ENCODE results near the gene FFAR3.

FFAR3 gene

DNA sequence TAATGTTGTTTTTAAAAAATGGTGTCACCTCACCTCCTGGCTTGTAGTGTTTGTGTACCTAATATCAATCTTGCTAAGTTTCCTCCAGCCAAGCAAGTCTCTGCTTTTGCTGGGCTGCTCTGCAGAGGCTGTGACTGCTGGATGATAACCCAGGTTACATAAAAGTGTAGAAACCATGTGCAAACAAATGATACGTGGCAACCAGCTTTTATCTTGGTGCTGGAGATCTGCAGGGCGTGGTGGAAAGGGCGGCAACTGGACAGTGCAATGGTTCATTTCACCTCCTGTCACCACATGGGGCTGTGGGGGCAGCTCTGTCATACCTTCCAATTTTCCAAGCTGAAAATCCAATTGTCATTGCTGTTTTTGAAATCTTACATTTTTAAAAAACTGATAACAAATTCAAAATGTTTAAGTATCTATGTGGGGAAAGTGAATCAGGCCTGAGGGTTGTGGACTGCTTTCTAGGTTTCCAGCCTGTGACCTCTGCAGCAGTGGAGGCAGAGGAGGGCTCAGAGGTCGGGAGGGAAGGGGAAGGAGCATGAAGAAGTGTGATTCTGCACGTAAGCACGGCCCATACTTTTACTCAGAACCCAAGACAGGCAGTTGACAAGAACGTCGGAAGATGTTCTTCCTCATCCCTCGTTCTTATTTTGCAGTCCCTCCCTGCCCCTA is 22.3 kb downstream of the FFAR3 start:
- no peaks in the 10 kb centered on the region for H3K36me3 Mint-ChIP-seq (ENCODE audit: low read depth)
- H3K27ac Mint-ChIP-seq: no peak overlapping the region
- H3K27me3 Mint-ChIP-seq: peaks cover 59% of the 10 kb centered on the region
- no peak overlapping the region for H3K4me3 Mint-ChIP-seq
- intact Hi-C loops (cut with micrococcal nuclease): no loop called here
- H3K9me3 Mint-ChIP-seq: no peaks in the 10 kb centered on the region
- H3K4me1 Mint-ChIP-seq (ENCODE audit: low read depth): peaks cover 29% of the 10 kb centered on the region

DNA sequence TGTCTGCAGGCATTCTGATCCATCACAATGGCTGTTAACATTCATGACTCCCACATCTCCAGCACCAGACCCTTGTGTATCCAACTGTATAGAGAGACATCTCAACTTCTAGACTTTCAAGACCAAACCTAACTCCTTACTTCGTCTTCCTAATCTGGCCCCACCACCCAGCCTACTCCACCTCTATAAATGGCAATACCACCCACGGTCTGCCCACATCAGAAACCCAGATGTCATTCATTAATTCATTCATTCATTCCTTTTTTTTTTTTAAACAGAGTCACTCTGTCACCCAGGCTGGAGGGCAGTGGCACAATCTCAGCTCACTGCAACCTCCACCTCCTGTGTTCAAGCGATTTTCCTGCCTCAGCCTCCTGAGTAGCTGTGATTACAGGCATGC is 23.1 kb downstream of the FFAR3 start:
- peaks cover 22% of the 10 kb centered on the region for H3K4me1 Mint-ChIP-seq (ENCODE audit: low read depth)
- H3K36me3 Mint-ChIP-seq (ENCODE audit: low read depth): peaks cover 2% of the 10 kb centered on the region

DNA sequence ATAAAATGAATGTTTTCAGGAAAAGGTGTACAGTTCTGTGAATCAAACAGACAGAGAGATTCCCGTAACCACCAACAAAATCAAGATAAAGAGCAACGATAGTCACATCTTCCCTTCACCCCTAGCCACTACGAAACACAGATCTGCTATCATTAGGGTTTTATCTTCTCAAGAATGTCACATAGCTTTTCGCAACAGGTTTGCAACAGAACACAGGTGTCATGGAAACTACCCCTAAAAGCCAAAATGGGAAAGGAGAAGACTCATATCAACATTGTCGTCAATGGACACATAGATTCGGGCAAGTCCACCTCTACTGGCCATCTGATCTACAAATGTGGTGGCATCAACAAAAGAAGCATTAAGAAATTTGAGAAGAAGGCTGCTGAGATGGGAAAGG is 23.7 kb downstream of the FFAR3 start:
- no peak overlapping the region for H3K4me3 Mint-ChIP-seq
- H3K36me3 Mint-ChIP-seq (ENCODE audit: low read depth): peaks cover 6% of the 10 kb centered on the region
- H3K9me3 Mint-ChIP-seq: peaks cover 9% of the 10 kb centered on the region
- H3K27ac Mint-ChIP-seq: no peak overlapping the region
- peaks cover 50% of the 10 kb centered on the region for H3K27me3 Mint-ChIP-seq
- intact Hi-C loops (cut with micrococcal nuclease): no loop called here
- peaks cover 21% of the 10 kb centered on the region for H3K4me1 Mint-ChIP-seq (ENCODE audit: low read depth)

More for the DNA sequence above, 23.1 kb downstream of the FFAR3 start:
- H3K27ac Mint-ChIP-seq: no peak overlapping the region
- H3K27me3 Mint-ChIP-seq: peaks cover 54% of the 10 kb centered on the region
- peaks cover 3% of the 10 kb centered on the region for H3K9me3 Mint-ChIP-seq
- intact Hi-C loops (cut with micrococcal nuclease): no loop called here
- H3K4me3 Mint-ChIP-seq: no peak overlapping the region

DNA sequence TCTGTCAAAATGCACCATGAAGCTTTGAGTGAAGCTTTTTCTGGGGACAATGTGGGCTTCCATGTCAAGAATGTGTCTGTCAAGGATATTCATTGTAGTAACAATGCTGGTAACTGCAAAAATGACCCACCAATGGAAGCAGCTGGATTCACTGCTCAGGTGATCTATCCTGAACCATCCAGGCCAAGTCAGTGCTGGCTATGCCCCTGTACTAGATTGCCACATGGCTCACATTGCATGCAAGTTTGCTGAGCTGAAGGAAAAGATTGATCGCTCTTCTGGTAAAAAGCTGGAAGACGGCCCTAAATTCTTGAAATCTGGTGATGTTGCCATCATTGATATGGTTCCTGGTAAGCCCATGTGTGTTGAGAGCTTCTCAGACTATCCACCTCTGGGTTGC is 25.3 kb downstream of the FFAR3 start:
- intact Hi-C loops (cut with micrococcal nuclease): no loop called here
- Mint-ChIP-seq H3K9me3 (peaks cover 9% of the 10 kb centered on the region), H3K27me3 (peaks cover 38% of the 10 kb centered on the region), H3K4me3 (no peak overlapping the region), H3K36me3 (ENCODE audit: low read depth) (peaks cover 6% of the 10 kb centered on the region), H3K27ac (no peak overlapping the region), H3K4me1 (ENCODE audit: low read depth) (peaks cover 11% of the 10 kb centered on the region)

DNA sequence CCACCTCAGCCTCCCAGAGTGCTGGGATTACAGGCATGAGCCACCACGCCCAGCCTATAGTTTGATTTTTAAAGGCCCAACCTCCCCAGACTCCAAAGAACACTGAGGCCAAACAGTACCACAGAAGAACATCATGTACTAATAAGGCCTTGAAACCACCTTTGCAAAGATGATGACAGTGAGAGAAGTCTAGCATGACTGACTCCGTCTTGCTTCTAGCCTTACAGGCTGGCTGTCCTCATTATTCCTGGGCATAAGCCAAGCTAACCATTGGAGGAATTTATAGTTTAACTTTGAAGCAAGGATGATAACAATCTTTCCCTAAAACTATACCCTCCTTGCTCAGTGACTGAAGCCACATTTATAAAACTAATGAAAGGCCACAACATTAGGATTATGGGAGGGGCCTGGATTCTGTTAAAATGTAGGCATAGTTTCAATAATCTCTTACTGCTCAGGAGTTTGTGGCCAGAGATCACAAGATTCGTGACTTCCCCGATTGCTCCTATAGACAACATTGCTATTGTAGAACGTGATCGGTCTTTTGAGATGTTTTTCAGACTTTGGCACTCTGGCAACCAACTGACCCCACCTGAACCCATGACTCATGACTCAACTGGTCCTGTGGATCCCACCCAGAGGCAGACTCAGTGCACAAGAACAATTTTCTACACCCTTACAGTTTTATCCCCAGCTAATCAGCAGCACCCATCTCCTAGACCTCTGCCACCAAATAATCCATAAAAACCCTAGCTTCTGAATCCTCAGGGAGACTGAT is 30.2 kb downstream of the FFAR3 start:
- no peak overlapping the region for H3K4me3 Mint-ChIP-seq
- H3K27me3 Mint-ChIP-seq: peaks cover 13% of the 10 kb centered on the region
- H3K4me1 Mint-ChIP-seq (ENCODE audit: low read depth): peaks cover 10% of the 10 kb centered on the region
- intact Hi-C loops (cut with micrococcal nuclease): no loop called here
- no peak overlapping the region for H3K27ac Mint-ChIP-seq
- peaks cover 6% of the 10 kb centered on the region for H3K36me3 Mint-ChIP-seq (ENCODE audit: low read depth)
- H3K9me3 Mint-ChIP-seq: peaks cover 9% of the 10 kb centered on the region

DNA sequence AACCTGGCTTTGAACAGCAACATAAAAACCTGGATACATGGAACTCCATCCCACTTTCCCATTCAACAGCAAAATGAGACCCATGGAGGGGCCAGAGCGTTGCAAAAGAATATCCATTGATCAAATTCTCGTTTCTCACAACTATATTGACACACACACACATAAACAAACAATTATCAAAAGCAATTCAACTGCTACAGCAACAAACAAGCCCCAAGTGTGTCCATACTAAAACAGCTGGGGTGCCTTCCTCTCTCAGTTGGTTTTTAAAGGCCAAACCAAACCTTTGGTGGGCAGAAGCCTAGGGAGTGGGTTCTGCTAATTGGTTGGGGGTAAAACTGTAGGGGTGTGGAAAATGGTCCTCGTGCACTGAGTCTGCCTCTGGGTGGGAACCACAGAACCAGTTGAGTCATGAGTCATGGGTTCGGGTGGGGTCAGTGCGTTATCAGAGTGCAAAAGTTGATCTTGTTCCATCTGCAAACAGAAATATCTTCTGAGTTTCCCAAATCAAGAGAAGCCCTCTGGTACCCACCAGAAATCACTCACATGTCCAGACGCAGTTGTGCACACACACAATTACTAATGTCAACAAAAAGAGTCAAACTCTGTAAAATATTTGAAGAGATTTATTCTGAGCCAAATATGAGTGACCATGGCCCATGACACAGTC is 31.1 kb downstream of the FFAR3 start:
- Mint-ChIP-seq H3K27ac (no peak overlapping the region), H3K27me3 (peaks cover 10% of the 10 kb centered on the region), H3K4me3 (no peak overlapping the region), H3K36me3 (ENCODE audit: low read depth) (peaks cover 6% of the 10 kb centered on the region), H3K4me1 (ENCODE audit: low read depth) (peaks cover 10% of the 10 kb centered on the region), H3K9me3 (peaks cover 9% of the 10 kb centered on the region)
- intact Hi-C loops (cut with micrococcal nuclease): no loop called here

DNA sequence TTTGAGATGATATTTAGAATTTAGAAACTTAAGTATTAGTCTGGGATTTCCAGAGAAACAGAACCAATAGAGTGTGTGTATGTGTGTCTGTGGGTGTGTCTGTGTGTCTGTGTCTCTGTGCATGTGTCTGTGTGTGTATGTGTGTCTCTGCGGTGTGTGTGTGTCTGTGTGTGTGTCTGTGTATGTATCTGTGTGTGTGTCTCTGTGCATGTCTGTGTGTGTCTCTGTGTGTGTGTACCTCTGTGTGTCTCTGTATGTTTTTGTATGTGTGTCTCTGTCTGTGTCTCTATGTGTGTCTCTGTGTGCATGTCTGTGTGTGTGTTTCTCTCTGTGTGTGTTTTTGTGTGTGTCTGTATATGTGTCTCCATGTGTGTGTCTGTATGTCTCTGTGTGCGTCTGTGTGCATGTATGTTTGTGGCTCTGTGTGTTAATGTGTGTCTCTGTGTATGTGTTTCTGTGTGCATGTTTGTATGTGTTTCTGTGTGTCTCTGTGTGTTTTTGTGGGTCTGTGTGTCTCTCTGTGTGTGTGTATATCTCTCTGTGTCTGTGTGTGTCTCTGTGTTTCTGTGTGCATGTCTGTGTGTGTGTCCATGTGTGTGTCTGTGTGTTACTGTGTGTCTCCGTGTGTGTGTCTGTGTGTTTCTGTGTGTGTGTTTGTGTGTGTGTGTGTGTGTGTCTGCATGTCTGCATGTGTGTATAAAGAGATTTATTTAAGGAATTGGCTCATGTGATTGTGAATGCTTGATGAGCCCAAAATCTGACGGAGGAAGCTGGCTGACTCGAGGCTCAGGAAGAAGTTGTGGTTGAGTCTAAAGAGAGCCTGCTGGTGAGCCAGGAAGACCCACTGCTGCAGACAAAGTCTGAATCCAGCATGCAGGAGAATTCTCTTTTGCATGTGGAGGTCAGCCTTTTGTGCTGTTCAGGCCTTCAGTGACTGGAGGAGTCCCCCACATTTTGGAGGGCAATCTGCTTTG is 34.8 kb downstream of the FFAR3 start:
- intact Hi-C loops (cut with micrococcal nuclease): no loop called here
- Mint-ChIP-seq H3K27me3 (peaks cover 6% of the 10 kb centered on the region), H3K4me3 (no peak overlapping the region), H3K9me3 (no peaks in the 10 kb centered on the region), H3K4me1 (ENCODE audit: low read depth) (peaks cover 22% of the 10 kb centered on the region), H3K36me3 (ENCODE audit: low read depth) (no peaks in the 10 kb centered on the region), H3K27ac (no peak overlapping the region)

DNA sequence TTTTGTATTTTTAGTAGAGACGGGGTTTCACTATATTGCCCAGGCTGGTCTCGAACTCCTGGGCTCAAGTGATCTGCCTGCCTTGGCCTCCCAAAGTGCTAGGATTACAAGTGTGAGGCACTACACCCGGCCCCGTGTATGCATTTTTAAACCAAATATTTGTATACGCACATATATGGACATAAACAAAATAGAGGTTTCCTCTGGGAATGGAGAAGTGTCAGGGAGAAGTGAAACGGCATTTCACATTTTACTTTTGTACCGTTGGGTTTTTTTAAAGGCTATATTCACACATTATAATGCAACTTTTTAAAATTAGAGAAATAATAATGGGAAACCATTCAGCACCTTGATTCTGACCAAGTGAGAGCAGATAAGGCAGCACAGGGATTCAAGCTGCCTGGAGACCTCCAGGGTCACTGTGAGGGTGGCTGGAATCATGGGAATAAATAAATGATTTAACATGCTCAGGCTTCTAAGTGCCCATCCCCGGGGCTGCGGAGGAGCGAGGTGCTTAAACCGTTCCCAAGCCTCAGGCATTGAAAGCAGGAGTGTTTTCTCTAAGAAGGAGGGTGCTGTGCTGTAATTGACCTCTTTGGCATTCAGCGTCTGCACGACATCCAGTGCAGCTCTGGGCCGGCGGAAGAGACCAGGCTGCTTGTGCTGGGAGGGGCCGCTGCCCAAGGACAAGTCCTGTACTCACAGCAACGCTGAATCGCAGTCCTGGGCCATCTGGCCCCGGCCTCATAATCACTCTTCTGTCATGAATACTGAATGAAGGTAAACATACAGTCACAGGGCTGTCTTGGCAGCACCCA is 37.3 kb downstream of the FFAR3 start:
- no peaks in the 10 kb centered on the region for H3K9me3 Mint-ChIP-seq
- no peak overlapping the region for H3K4me3 Mint-ChIP-seq
- intact Hi-C loops (cut with micrococcal nuclease): no loop called here
- no peaks in the 10 kb centered on the region for H3K36me3 Mint-ChIP-seq (ENCODE audit: low read depth)
- H3K27ac Mint-ChIP-seq: no peak overlapping the region
- H3K4me1 Mint-ChIP-seq (ENCODE audit: low read depth): peaks cover 17% of the 10 kb centered on the region
- peaks cover 22% of the 10 kb centered on the region for H3K27me3 Mint-ChIP-seq

DNA sequence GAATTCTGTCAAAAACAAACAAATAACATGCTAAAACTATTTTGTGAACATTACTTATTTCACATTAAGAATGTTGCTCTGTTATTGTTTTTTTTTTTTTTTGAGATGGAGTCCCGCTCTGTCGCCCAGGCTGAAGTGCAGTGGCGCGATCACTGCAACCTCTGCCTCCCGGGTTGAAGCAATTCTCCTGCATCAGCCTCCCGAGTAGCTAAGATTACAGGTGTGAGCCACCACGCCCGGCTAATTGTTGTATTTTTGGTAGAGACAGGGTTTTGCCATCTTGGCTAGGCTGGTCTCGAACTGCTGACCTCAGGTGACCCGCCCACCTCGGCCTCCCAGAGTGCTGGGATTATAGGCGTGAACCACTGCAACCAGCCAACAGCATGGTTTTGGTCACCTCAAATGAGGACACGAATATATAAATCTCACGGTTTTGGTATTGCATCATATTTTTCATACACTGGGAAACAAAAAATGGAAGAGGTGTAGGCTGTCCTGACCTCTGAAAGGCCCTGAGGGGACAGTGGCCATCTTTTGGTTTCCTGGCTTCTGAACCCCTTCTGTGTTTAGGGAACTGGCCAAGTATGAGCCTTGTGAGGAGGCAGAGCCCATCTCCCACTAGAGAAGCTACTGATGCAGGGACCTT is 38.1 kb downstream of the FFAR3 start:
- H3K9me3 Mint-ChIP-seq: no peaks in the 10 kb centered on the region
- peaks cover 24% of the 10 kb centered on the region for H3K4me1 Mint-ChIP-seq (ENCODE audit: low read depth)
- no peaks in the 10 kb centered on the region for H3K36me3 Mint-ChIP-seq (ENCODE audit: low read depth)
- no peak overlapping the region for H3K4me3 Mint-ChIP-seq
- H3K27me3 Mint-ChIP-seq: peaks cover 16% of the 10 kb centered on the region
- intact Hi-C loops (cut with micrococcal nuclease): no loop called here
- no peak overlapping the region for H3K27ac Mint-ChIP-seq

DNA sequence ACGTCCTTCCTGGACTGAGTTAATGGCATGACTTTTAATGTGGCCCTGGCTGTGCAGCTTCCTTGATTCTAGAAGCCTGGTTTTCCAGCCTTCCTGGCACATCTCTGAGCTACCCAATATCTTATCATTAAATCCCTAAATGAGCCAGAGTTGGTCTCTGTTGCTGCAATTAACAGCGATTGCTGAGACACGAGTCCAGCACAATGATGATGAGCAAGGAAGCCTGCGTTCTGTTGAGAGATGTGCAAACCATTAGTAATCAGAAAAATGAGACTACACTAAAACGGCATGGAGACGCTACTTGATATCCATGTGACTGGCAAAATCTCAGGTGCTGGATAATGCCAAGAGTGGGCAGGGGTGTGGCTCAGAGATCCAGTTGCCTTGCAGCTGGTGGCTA is 38.8 kb downstream of the FFAR3 start:
- peaks cover 29% of the 10 kb centered on the region for H3K4me1 Mint-ChIP-seq (ENCODE audit: low read depth)
- no peaks in the 10 kb centered on the region for H3K9me3 Mint-ChIP-seq
- H3K36me3 Mint-ChIP-seq (ENCODE audit: low read depth): no peaks in the 10 kb centered on the region
- no peak overlapping the region for H3K4me3 Mint-ChIP-seq
- intact Hi-C loops (cut with micrococcal nuclease): no loop called here
- H3K27me3 Mint-ChIP-seq: peaks cover 16% of the 10 kb centered on the region
- H3K27ac Mint-ChIP-seq: no peak overlapping the region

DNA sequence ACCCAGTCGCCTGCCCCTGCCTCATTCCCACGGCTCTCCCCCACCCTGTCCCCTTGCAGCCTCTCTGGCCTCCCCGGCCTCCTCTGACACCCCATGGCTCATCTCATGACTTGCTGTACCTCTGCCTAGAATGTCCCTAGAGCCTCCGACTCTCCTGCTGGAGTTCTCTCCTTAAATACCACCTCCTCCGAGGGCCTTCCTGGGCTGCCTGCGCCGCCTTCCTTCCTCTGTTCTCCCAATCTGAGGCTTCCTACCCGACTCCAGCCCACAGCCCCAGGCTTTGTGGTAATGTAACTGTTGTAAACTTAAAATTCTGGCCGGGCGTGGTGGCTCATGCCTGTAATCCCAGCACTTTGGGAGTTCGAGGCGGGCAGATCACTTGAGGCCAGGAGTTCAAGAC is 40.3 kb downstream of the FFAR3 start:
- no peaks in the 10 kb centered on the region for H3K9me3 Mint-ChIP-seq
- no peak overlapping the region for H3K27ac Mint-ChIP-seq
- H3K4me1 Mint-ChIP-seq (ENCODE audit: low read depth): peaks cover 33% of the 10 kb centered on the region
- H3K27me3 Mint-ChIP-seq: peaks cover 16% of the 10 kb centered on the region
- intact Hi-C loops (cut with micrococcal nuclease): no loop called here
- H3K4me3 Mint-ChIP-seq: no peak overlapping the region
- no peaks in the 10 kb centered on the region for H3K36me3 Mint-ChIP-seq (ENCODE audit: low read depth)

DNA sequence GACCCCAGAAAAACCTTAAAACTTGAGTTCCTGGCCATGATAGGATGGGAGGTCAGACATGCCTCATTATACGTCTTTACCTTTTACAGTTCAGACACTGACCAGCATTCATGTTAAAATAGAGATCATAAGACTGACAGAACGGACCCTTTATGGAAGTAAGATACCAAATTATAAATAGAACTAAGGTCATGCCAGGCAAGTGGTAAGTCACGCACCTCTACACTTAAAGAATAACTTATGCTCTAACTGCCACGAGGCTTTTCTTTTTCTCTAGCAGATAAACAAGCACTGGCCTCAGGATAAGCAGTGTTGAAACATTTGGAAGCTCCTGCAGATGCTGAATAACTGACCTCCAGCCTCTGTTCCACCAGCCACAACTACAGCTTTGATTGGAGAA is 41.0 kb downstream of the FFAR3 start:
- no peaks in the 10 kb centered on the region for H3K36me3 Mint-ChIP-seq (ENCODE audit: low read depth)
- H3K4me1 Mint-ChIP-seq (ENCODE audit: low read depth): peaks cover 36% of the 10 kb centered on the region
- intact Hi-C loops (cut with micrococcal nuclease): no loop called here
- H3K27me3 Mint-ChIP-seq: peaks cover 17% of the 10 kb centered on the region
- no peak overlapping the region for H3K4me3 Mint-ChIP-seq
- no peaks in the 10 kb centered on the region for H3K9me3 Mint-ChIP-seq
- no peak overlapping the region for H3K27ac Mint-ChIP-seq

Measured in dendritic cell treated with granulocyte-macrophage colony-stimulating factor and Interleukin-4, amounts not matched to agents 40 ng/mL and 50 ng/mL, for 4 days (primary cell).